Thyroid gland (tissue), 4 donors: ENCODE data around the gene ITGB1BP2.
"Not testable (repeated sequence)": the region's sequence is repeated elsewhere in the genome, so short reads cannot be mapped to it uniquely, and the experiment has no call there.

Source experiments
- POLR2A ChIP-seq, 2 donors: fragments of 450-650 bp; IDR thresholded peaks; one replicate each; pipeline ENCODE4 v1.6.1; 2017; ENCODE audit warnings: antibody characterized with exemption in 2 of 2, mild to moderate bottlenecking in 2 of 2, moderate library complexity in 1 of 2
- TF ChIP-seq, protein P1 (sequence below), 6 experiments: fragments of 200-600 bp in 3 of 6; fragments of 450-650 bp in 3 of 6; sonication (generic) in 3 of 6; IDR thresholded peaks; one replicate each; pipeline ENCODE4 v1.5.1; 2016 to 2019; ENCODE audit warnings: antibody characterized with exemption in 6 of 6, mild to moderate bottlenecking in 2 of 6, inconsistent platforms in 1 of 6, moderate library complexity in 1 of 6

DNA sequence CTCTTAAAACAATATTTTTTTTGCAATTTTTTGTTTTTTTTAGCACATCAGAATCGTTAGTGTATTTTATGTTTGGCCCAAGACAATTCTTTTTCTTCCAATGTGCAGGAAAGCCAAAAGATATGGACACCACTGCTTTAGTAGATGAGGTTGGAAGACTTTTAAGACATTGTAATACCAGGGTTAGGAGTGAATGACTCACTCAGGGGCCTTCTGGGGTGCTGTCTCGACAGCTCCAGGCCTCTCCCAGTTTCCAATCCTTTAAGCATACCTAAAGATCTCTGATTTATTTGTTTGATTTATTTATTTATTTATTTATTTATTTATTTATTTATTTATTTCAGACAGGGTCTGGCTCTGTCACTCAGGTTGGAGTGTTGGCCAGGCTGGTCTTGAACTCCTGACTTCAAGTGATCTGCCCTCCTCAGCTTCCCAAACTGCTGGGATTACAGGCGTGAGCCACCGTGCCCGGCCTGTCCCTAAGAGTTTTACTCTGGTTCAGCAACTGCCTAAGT lies 47.7 kb downstream of the ITGB1BP2 start:
- TF ChIP-seq, protein P1, sequence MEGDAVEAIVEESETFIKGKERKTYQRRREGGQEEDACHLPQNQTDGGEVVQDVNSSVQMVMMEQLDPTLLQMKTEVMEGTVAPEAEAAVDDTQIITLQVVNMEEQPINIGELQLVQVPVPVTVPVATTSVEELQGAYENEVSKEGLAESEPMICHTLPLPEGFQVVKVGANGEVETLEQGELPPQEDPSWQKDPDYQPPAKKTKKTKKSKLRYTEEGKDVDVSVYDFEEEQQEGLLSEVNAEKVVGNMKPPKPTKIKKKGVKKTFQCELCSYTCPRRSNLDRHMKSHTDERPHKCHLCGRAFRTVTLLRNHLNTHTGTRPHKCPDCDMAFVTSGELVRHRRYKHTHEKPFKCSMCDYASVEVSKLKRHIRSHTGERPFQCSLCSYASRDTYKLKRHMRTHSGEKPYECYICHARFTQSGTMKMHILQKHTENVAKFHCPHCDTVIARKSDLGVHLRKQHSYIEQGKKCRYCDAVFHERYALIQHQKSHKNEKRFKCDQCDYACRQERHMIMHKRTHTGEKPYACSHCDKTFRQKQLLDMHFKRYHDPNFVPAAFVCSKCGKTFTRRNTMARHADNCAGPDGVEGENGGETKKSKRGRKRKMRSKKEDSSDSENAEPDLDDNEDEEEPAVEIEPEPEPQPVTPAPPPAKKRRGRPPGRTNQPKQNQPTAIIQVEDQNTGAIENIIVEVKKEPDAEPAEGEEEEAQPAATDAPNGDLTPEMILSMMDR (IDR thresholded peaks at IDR 0.05), result not testable (repeated sequence)
- TF ChIP-seq POLR2A (IDR thresholded peaks at IDR 0.05), result not testable (repeated sequence)
